GM12878 (cell line): ENCODE results near the gene MSH4. TPM values are rescaled to one million over a fixed set of nuclear protein-coding genes. Genes with fewer than 3 reads are reported as not detected.

Experiments
- ATAC-seq: fragments of 200-7000 bp; cut with Tn5 transposase; 3 replicates; pipeline ENCODE4 v1.9.1; 2020; ENCODE audit warnings: mild to moderate bottlenecking, moderate library complexity
- BruUV-seq: library from RNA; stranded (reverse); fragments of 400-500 nt; replicated peaks from 2 replicates; lab custom pipeline; 2021; lab: Mats Ljungman, UMichigan
- CTCF ChIA-PET: fragments of 300-600 bp; sonication (Branson Sonifier 250); formaldehyde crosslinking; extraction: SDS; loops from one replicate; lab custom pipeline; 2021; ENCODE audit warnings: inconsistent platforms; lab: Yijun Ruan, JAX
- POLR2A ChIA-PET: fragments of 350-600 bp; formaldehyde crosslinking; extraction: SDS; loops from one replicate; lab custom pipeline; 2021; ENCODE audit warnings: inconsistent platforms; lab: Charles Lee
- RAD21 ChIA-PET: fragments of 300-600 bp; sonication (Branson Sonifier 250); formaldehyde crosslinking; loops from one replicate; lab custom pipeline; 2023; ENCODE audit warnings: antibody characterized with exemption; ENCODE audit not compliant: unreplicated experiment; lab: Charles Lee
- SMC1A ChIA-PET: fragments of 300-600 bp; sonication (Branson Sonifier 250); formaldehyde crosslinking; loops from one replicate; lab custom pipeline; 2023; ENCODE audit not compliant: unreplicated experiment, uncharacterized antibody; lab: Charles Lee
- DNase-seq: peaks from one replicate; pipeline ENCODE4 v3.0.0-alpha.2; 2011; ENCODE audit warnings: low read depth, low spot score
- FAIRE-seq: peaks from 3 replicates; lab custom pipeline; 2011; peaks lifted over from hg19 to GRCh38; lab: Jason Lieb, UNC
- H2AFZ ChIP-seq: 2 replicates; pipeline ENCODE4 v1.6.0; 2011; ENCODE audit warnings: low read depth, low read length, control low read depth; ENCODE audit not compliant: control insufficient read depth
- H3K27ac ChIP-seq: 2 replicates; pipeline ENCODE4 v1.5.1; 2011; ENCODE audit warnings: control low read depth; ENCODE audit not compliant: control insufficient read depth, insufficient read depth
- H3K27me3 ChIP-seq, 2 experiments: replicated peaks in 1 of 2; 2 replicates each; pipeline versions ENCODE4 v1.6.0 to v1.6.1; 2011; ENCODE audit warnings: low read length in 1 of 2; ENCODE audit not compliant: control insufficient read depth in 2 of 2, insufficient read depth in 2 of 2
- H3K36me3 ChIP-seq, 2 experiments: 2 replicates each; pipeline ENCODE4 v1.5.1; 2011; ENCODE audit warnings: low read length in 1 of 2; ENCODE audit not compliant: control insufficient read depth in 2 of 2, insufficient read depth in 2 of 2
- H3K4me1 ChIP-seq: 2 replicates; pipeline ENCODE4 v1.6.1; 2011; ENCODE audit warnings: mild to moderate bottlenecking, low read length, moderate library complexity, mixed read lengths; ENCODE audit not compliant: control insufficient read depth, insufficient read depth
- H3K4me2 ChIP-seq: 2 replicates; pipeline ENCODE4 v1.6.0; 2011; ENCODE audit warnings: control low read depth; ENCODE audit not compliant: control insufficient read depth, insufficient read depth
- H3K4me3 ChIP-seq: fragments of 200-600 bp; sonication (generic); 2 replicates; pipeline ENCODE4 v1.5.1; 2016
- H3K79me2 ChIP-seq: 2 replicates; pipeline ENCODE4 v1.6.0; 2011; ENCODE audit warnings: low read length; ENCODE audit not compliant: control insufficient read depth, insufficient read depth
- H3K9ac ChIP-seq: 2 replicates; pipeline ENCODE4 v1.8.0; 2011; ENCODE audit warnings: low read length, control low read depth, mixed read lengths; ENCODE audit not compliant: control insufficient read depth, insufficient read depth
- H3K9me3 ChIP-seq: replicated peaks from 3 replicates; pipeline ENCODE4 v1.5.1; 2011; ENCODE audit warnings: mild to moderate bottlenecking, low read length; ENCODE audit not compliant: control insufficient read depth, insufficient read depth
- H4K20me1 ChIP-seq: 2 replicates; pipeline ENCODE4 v1.6.0; 2011; ENCODE audit not compliant: control insufficient read depth, insufficient read depth
- CHD2 ChIP-seq: IDR thresholded peaks from 2 replicates; pipeline ENCODE4 v1.6.1; 2011; ENCODE audit warnings: low read depth, low read length, improper control_type of control experiment, borderline replicate concordance
- CHD4 ChIP-seq: fragments of 200-600 bp; sonication (generic); IDR thresholded peaks from 2 replicates; pipeline ENCODE4 v1.6.1; 2016; ENCODE audit warnings: mild to moderate bottlenecking
- FOXM1 ChIP-seq: IDR thresholded peaks from 2 replicates; pipeline ENCODE4 v1.6.1; 2012; ENCODE audit warnings: low read depth, mild to moderate bottlenecking, inconsistent platforms, low read length, moderate library complexity
- HDAC6 ChIP-seq: fragments of 200-600 bp; sonication (generic); IDR thresholded peaks from one replicate; pipeline ENCODE4 v1.8.0; 2017; ENCODE audit warnings: antibody characterized with exemption; ENCODE audit not compliant: unreplicated experiment
- MYC ChIP-seq: IDR thresholded peaks from 2 replicates; pipeline ENCODE4 v1.6.1; 2011; ENCODE audit warnings: mild to moderate bottlenecking, low read length, moderate library complexity, inconsistent platforms; ENCODE audit not compliant: insufficient read depth, insufficient replicate concordance, insufficient read length, severe bottlenecking
- PML ChIP-seq: IDR thresholded peaks from 2 replicates; pipeline ENCODE4 v1.6.1; 2012; ENCODE audit warnings: low read length, inconsistent platforms
- SMARCA5 ChIP-seq: fragments of 450-650 bp; IDR thresholded peaks from 2 replicates; pipeline ENCODE4 v1.6.1; 2017; ENCODE audit warnings: mild to moderate bottlenecking
- SREBF1 ChIP-seq: IDR thresholded peaks from 2 replicates; pipeline ENCODE4 v1.6.1; 2012; ENCODE audit warnings: mild to moderate bottlenecking, low read length
- STAT3 ChIP-seq: IDR thresholded peaks from 2 replicates; pipeline ENCODE4 v1.6.1; 2011; ENCODE audit warnings: low read depth, low read length, improper control_type of control experiment
- TARDBP ChIP-seq: IDR thresholded peaks from 2 replicates; pipeline ENCODE4 v1.6.1; 2016; ENCODE audit warnings: borderline replicate concordance
- YBX1 ChIP-seq: fragments of 450-650 bp; IDR thresholded peaks from 2 replicates; pipeline ENCODE4 v1.6.1; 2016; ENCODE audit warnings: antibody characterized with exemption
- ZSCAN29 ChIP-seq: fragments of 450-650 bp; IDR thresholded peaks from 2 replicates; pipeline ENCODE4 v1.6.1; 2017; ENCODE audit warnings: mild to moderate bottlenecking, moderate library complexity
- WGBS: methylation state at CpG from one replicate; pipeline ENCODE4 v1.1.6; 2016; ENCODE audit warnings: low lambda C conversion rate; ENCODE audit not compliant: insufficient replicate concordance, insufficient coverage; ENCODE audit errors: missing lambda C conversion rate; 5-methylcytosine and 5-hydroxymethylcytosine counted together
- in situ Hi-C: fragments of 300-500 bp; cut with MboI; formaldehyde crosslinking; loops from 9 replicates; pipeline ENCODE4 v1.14.3; 2018; ENCODE audit warnings: mixed read lengths
- intact Hi-C: fragments of 100-400 bp; cut with micrococcal nuclease; formaldehyde crosslinking; loops from one replicate; pipeline ENCODE4 v1.14.2; 2022; ENCODE audit not compliant: unreplicated experiment
- polyA plus RNA-seq, 11 experiments: library from polyadenylated mRNA; depleted of rRNA in 4 of 11; unstranded in 6 of 11; stranded (reverse) in 5 of 11; fragments of >200 nt; fragmentation: Nextera tagmentation in 4 of 11; fragmentation: Illumina TruSeq in 1 of 11; extraction: Ambion mirVana in 4 of 11; extraction: Trizol in 1 of 11; gene quantifications; 1 replicate in 1 of 11; 2 replicates in 10 of 11; pipeline versions ENCODE4 v1.2.1 to v1.2.3, GENCODE V29; 2011 to 2016; ENCODE audit warnings: inconsistent platforms in 2 of 11, missing spikeins in 2 of 11, low read depth in 1 of 11
- total RNA-seq, 4 experiments: library from RNA; depleted of rRNA in 3 of 4; stranded (reverse); fragments of >200 nt in 3 of 4; fragmentation: Illumina TruSeq in 1 of 4; extraction: Trizol in 1 of 4; gene quantifications; 2 replicates each; pipeline versions ENCODE4 v1.2.1 to v1.2.3, GENCODE V29; 2013 to 2021
- TF ChIP-seq, protein P1 (sequence below): fragments of 450-650 bp; IDR thresholded peaks from 2 replicates; pipeline ENCODE4 v1.6.1; 2017; ENCODE audit warnings: low read depth, mild to moderate bottlenecking, moderate library complexity
- TF ChIP-seq, protein P2 (sequence below): fragments of 450-650 bp; formaldehyde crosslinking; IDR thresholded peaks from 2 replicates; pipeline ENCODE4 v1.5.0; 2022; ENCODE audit warnings: mild to moderate bottlenecking, missing genetic modification characterization
- TF ChIP-seq, protein P3 (sequence below): fragments of 450-650 bp; IDR thresholded peaks from 2 replicates; pipeline ENCODE4 v1.6.1; 2014; ENCODE audit warnings: mild to moderate bottlenecking

MSH4 gene
- total and polyA plus RNA-seq, 10 of the 15 experiments (the other 5 are each of a cell fraction or from before 2014, with no cell fraction given) = 0.04 to 0.34 (median 0.09) TPM; not detected in 3

DNA sequence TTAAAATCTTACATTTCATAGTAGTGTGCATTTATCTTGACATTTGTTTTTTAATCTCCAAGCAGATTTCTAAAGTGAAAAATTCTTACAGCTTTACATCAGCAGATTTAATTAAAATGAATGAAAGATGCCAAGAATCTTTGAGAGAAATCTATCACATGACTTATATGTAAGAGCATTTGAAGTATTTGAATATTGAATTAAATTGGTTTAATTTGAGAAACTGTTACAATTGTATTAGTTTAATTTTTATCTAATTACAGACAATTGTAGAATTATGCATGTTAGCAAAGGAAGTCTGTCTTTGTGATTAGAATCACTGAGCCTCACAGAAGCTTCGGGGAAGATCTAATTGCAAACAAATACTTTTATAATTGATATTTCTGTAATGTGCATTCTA is 83.3 kb downstream of the MSH4 start:
- Histone ChIP-seq H3K4me3 (no peak overlapping the region), H3K9ac (no peak overlapping the region), H3K4me2 (no peak overlapping the region), H4K20me1 (no peaks in the 10 kb centered on the region), H3K27ac (no peak overlapping the region), H2AFZ (no peak overlapping the region), H3K79me2 (no peaks in the 10 kb centered on the region), H3K36me3 (no peaks in the 10 kb centered on the region), H3K9me3 (no peaks in the 10 kb centered on the region), H3K27me3 (no peaks in the 10 kb centered on the region), H3K4me1 (no peaks in the 10 kb centered on the region)
- no peak for DNase-seq
- no peak for TF ChIP-seq CHD2
- TF ChIP-seq TARDBP = no peak
- TF ChIP-seq SREBF1 = no peak
- no peak for TF ChIP-seq STAT3
- no peak for TF ChIP-seq CHD4
- no peak for TF ChIP-seq SMARCA5
- no peak for TF ChIP-seq FOXM1
- TF ChIP-seq, protein P1, sequence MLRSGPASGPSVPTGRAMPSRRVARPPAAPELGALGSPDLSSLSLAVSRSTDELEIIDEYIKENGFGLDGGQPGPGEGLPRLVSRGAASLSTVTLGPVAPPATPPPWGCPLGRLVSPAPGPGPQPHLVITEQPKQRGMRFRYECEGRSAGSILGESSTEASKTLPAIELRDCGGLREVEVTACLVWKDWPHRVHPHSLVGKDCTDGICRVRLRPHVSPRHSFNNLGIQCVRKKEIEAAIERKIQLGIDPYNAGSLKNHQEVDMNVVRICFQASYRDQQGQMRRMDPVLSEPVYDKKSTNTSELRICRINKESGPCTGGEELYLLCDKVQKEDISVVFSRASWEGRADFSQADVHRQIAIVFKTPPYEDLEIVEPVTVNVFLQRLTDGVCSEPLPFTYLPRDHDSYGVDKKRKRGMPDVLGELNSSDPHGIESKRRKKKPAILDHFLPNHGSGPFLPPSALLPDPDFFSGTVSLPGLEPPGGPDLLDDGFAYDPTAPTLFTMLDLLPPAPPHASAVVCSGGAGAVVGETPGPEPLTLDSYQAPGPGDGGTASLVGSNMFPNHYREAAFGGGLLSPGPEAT = no peak
- no peak for TF ChIP-seq YBX1
- no peak for TF ChIP-seq HDAC6
- TF ChIP-seq ZSCAN29 = no peak
- TF ChIP-seq, protein P2, sequence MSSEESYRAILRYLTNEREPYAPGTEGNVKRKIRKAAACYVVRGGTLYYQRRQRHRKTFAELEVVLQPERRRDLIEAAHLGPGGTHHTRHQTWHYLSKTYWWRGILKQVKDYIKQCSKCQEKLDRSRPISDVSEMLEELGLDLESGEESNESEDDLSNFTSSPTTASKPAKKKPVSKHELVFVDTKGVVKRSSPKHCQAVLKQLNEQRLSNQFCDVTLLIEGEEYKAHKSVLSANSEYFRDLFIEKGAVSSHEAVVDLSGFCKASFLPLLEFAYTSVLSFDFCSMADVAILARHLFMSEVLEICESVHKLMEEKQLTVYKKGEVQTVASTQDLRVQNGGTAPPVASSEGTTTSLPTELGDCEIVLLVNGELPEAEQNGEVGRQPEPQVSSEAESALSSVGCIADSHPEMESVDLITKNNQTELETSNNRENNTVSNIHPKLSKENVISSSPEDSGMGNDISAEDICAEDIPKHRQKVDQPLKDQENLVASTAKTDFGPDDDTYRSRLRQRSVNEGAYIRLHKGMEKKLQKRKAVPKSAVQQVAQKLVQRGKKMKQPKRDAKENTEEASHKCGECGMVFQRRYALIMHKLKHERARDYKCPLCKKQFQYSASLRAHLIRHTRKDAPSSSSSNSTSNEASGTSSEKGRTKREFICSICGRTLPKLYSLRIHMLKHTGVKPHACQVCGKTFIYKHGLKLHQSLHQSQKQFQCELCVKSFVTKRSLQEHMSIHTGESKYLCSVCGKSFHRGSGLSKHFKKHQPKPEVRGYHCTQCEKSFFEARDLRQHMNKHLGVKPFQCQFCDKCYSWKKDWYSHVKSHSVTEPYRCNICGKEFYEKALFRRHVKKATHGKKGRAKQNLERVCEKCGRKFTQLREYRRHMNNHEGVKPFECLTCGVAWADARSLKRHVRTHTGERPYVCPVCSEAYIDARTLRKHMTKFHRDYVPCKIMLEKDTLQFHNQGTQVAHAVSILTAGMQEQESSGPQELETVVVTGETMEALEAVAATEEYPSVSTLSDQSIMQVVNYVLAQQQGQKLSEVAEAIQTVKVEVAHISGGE (CRISPR knock-in tag) = no peak
- TF ChIP-seq, protein P3, sequence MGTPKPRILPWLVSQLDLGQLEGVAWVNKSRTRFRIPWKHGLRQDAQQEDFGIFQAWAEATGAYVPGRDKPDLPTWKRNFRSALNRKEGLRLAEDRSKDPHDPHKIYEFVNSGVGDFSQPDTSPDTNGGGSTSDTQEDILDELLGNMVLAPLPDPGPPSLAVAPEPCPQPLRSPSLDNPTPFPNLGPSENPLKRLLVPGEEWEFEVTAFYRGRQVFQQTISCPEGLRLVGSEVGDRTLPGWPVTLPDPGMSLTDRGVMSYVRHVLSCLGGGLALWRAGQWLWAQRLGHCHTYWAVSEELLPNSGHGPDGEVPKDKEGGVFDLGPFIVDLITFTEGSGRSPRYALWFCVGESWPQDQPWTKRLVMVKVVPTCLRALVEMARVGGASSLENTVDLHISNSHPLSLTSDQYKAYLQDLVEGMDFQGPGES = no peak
- TF ChIP-seq MYC = no peak
- TF ChIP-seq PML = no peak
- ChIA-PET POLR2A (no interaction called here), SMC1A (no interaction called here), RAD21 (no interaction called here), CTCF (interaction anchor here (0.8 kb wide), 1 partner anchor 17 kb away, joined by 3 read pairs; no protein-coding TSS in a partner anchor)
- WGBS = 0% methylated on average over 1 of the region's 1 CpG
- intact Hi-C loops (no loop called here), in situ Hi-C loops (no loop called here)
- no peak for FAIRE-seq
- ATAC-seq = no peak
- BruUV-seq = no TSS peak
